RWPE2 (cell line): Measurements from ENCODE around the gene EHD3.

Experiments
- ATAC-seq: fragments of 200-7000 bp; cut with Tn5 transposase; 3 replicates; pipeline ENCODE4 v1.9.1; 2021; ENCODE audit warnings: low read depth
- DNase-seq: peaks from one replicate; pipeline ENCODE4 v3.0.0-alpha.2; 2020; ENCODE audit warnings: low spot score
- H3K27ac ChIP-seq: fragments of 450-650 bp; 2 replicates; pipeline ENCODE4 v1.5.1; 2017; ENCODE audit warnings: mild to moderate bottlenecking; ENCODE audit not compliant: poor library complexity, severe bottlenecking
- H3K27me3 ChIP-seq: fragments of 250-450 bp; sonication (Bioruptor Pico); 2 replicates; pipeline ENCODE4 v1.5.1; 2021; ENCODE audit warnings: mild to moderate bottlenecking, moderate library complexity; ENCODE audit not compliant: insufficient read depth, poor library complexity, severe bottlenecking
- H3K36me3 ChIP-seq: fragments of 250-450 bp; sonication (Bioruptor Pico); 2 replicates; pipeline ENCODE4 v1.5.1; 2020; ENCODE audit warnings: low read depth, mild to moderate bottlenecking, moderate library complexity
- H3K4me1 ChIP-seq: fragments of 250-450 bp; sonication (Bioruptor Pico); 2 replicates; pipeline ENCODE4 v1.5.1; 2021; ENCODE audit warnings: mild to moderate bottlenecking, moderate library complexity; ENCODE audit not compliant: insufficient read depth, poor library complexity, severe bottlenecking
- H3K4me3 ChIP-seq: fragments of 250-450 bp; sonication (Bioruptor Pico); 2 replicates; pipeline ENCODE4 v1.5.1; 2021; ENCODE audit warnings: mild to moderate bottlenecking, moderate library complexity; ENCODE audit not compliant: severe bottlenecking
- H3K9me3 ChIP-seq: fragments of 250-450 bp; sonication (Bioruptor Pico); 2 replicates; pipeline ENCODE4 v1.5.1; 2021; ENCODE audit warnings: mild to moderate bottlenecking, moderate library complexity; ENCODE audit not compliant: severe bottlenecking
- CTCF ChIP-seq: fragments of 450-650 bp; IDR thresholded peaks from one replicate; pipeline ENCODE4 v1.5.1; 2017; ENCODE audit warnings: mild to moderate bottlenecking, moderate library complexity; ENCODE audit not compliant: poor library complexity, severe bottlenecking

The EHD3 gene

GRCh38 chr2:31221544-31221943 is 12.4 kb upstream of the EHD3 start:
- TF ChIP-seq CTCF: no peak
- H3K27me3 ChIP-seq: no peaks in the 10 kb centered on the region
- H3K9me3 ChIP-seq: no peaks in the 10 kb centered on the region
- H3K36me3 ChIP-seq: no peaks in the 10 kb centered on the region
- DNase-seq: no peak
- no peak for ATAC-seq
- H3K27ac ChIP-seq: no peak overlapping the region
- H3K4me3 ChIP-seq: no peak overlapping the region
- H3K4me1 ChIP-seq: no peaks in the 10 kb centered on the region

GRCh38 chr2:31222071-31222470 is 11.9 kb upstream of the EHD3 start:
- no peaks in the 10 kb centered on the region for H3K9me3 ChIP-seq
- H3K36me3 ChIP-seq: no peaks in the 10 kb centered on the region
- DNase-seq (no peak), ATAC-seq (no peak)
- H3K27ac ChIP-seq: no peak overlapping the region
- no peaks in the 10 kb centered on the region for H3K4me1 ChIP-seq
- TF ChIP-seq CTCF: no peak
- H3K27me3 ChIP-seq: no peaks in the 10 kb centered on the region
- H3K4me3 ChIP-seq: no peak overlapping the region

GRCh38 chr2:31223026-31223425 is 10.9 kb upstream of the EHD3 start:
- H3K36me3 ChIP-seq: no peaks in the 10 kb centered on the region
- no peak overlapping the region for H3K27ac ChIP-seq
- no peak for ATAC-seq

GRCh38 chr2:31223749-31224148 is 10.2 kb upstream of the EHD3 start:
- Histone ChIP-seq H3K4me1 (peaks cover 5% of the 10 kb centered on the region), H3K4me3 (no peak overlapping the region)
- ATAC-seq: no peak

More at GRCh38 chr2:31223026-31223425, 10.9 kb upstream of the EHD3 start:
- DNase-seq: no peak
- Histone ChIP-seq H3K27me3 (no peaks in the 10 kb centered on the region), H3K9me3 (no peaks in the 10 kb centered on the region), H3K4me1 (peaks cover 5% of the 10 kb centered on the region), H3K4me3 (no peak overlapping the region)
- TF ChIP-seq CTCF: no peak

More at GRCh38 chr2:31223749-31224148, 10.2 kb upstream of the EHD3 start:
- Histone ChIP-seq H3K27me3 (no peaks in the 10 kb centered on the region), H3K36me3 (no peaks in the 10 kb centered on the region), H3K27ac (no peak overlapping the region), H3K9me3 (no peaks in the 10 kb centered on the region)
- TF ChIP-seq CTCF: no peak
- DNase-seq: no peak
